Measurements from ENCODE around the gene KIF15.

Gene KIF15

DNA sequence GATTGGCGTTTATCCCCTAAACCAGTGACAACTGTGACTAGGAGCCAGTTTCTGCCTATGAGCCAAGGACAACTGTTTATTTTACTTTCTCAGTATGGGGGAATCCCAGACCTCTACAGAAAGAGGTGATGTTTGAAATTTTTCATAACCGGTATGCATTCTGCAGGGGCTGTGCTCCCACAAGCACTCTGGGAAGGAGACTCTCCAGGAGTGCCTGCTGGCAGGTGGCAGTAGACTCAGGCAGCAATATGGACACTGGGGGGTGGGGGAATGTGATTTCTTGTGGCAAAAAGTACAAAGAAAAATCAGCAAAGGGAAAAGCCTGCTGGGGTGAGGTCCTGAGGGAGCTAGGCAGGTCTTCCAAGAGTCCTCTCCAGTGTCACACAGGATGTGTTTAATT is 118.7 kb downstream of the KIF15 start:
- no peak for DNase-seq

DNA sequence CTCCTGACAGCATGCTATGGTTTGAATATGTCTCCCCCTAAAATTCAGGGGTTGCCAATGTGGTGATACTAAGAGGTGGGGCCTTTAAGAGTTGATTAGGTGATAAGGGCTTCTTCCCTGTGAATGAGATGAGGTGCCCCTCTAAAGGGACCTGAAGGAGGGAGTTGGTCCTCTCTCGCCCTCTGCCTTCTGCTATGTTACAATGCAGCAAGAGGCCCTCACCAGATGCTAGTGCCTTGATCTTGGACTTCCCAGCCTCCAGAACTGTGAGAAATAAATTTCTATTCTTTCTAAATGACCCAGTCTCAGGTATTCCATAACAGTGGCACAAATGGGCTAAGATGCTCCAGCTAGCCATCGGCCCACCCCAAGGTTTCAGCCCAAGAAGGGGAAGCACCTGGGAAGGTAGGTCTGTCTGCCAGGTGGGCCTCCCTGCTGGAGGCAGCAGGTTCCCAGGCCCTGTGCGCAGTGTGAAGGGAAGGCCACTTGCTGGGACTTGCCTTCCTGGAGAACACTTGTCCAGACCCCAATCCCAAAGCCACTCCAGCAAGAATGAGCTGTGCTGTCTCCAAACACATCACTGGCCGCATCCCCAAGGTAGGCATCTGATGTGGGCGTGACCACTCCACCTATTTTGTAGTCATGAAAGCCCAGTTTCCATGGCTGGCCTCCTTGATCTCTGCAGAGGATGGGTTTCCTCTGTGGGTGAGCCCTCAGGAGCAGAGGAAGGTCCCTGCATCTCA is 121.8 kb downstream of the KIF15 start:
- DNase-seq: no peak

DNA sequence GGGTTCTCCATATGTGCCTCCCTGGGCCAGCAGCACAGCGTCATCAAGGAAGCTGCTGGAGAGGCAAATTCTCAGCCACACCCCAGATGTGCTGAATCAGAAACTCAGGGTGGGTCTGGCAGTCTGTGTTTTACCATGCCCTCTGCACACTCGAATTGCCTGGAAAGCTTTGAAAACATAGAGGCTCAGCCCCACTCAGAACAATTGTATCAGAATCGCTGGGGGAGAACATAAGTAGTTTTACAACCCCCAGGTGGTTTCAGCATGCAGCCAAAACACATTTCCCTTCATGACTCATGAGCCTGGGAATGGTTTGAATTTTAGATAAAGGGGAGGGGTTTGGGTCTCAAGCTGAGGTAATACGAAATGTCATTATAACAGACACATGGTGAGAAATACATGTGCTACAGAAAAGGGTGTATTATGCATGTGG is 122.4 kb downstream of the KIF15 start:
- DNase-seq: no peak

DNA sequence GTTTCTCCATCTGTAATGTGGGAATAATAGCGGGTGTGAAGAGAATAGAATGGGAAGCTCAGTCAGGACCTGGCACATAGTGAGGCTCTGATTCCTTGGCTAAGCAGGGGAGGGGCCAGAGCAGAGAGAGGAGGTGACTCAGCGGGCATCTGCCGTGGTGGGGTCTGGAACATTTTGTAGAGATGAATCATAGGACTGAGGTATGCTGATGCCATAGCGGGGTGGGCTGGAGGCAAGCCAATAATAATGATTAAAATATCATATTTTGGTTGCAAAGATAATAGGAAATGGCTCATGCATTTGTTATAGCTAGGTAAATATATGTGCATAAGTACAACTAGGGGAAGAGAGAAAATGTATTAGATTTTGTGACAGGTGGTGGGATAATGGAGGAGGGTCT is 124.0 kb downstream of the KIF15 start:
- no peak for DNase-seq

DNA sequence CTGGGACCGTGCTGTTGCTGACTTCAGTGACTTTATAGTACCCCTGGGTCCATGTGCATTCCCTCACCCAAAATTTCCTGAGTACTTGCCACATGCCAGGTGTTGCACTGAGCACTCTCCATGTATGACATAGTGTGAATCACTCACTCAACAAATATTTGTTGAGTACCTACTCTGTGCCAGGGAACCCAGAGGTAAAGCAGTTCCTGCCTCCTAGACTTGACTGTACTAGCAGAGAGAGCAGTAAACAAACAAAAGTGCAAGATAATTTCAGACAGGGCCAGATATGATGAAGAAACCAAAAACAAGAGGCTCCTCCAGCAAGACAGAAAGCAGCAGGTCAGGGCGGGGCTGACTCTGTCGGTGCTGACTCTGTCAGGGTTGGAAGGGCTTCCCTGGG is 125.0 kb downstream of the KIF15 start:
- DNase-seq: no peak

DNA sequence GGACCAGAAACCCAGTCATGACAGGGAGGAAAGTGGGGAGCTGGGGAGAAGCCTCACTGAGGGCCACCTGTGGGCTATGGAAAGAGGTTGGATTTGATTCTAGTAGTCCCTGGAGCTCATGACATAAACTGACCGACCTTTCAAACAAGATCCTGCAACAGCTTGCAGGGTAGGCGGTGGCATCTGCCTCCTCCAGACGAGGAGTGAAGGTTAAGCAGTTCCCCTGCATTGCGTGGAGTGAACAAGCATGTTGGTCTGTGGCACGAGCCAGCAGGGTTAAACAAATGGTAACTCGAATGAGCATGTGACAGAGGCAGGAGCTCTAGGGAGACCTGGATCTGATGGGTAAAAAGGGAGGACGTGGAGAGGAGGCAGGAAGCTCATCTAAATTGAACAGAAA is 125.5 kb downstream of the KIF15 start:
- DNase-seq: no peak

DNA sequence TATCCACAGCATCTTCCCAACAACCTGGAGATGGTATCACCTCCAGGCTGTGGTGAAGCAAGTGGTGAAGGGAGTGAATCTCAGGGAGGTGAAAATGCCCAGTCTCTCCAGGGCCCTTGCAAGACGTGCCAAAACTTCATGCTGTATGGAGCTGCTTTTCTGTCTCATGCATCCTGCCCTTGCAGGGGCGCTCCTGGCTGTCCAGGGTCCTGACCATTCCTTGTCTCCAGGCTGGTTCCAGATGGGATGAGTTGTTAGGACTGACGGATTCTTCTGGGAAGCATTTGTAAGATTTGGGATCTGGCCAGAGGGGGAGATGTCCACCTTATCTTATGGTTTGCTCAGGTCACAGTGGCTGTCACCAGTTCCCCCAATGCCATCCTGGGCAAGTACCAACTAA is 128.7 kb downstream of the KIF15 start:
- DNase-seq: no peak

DNA sequence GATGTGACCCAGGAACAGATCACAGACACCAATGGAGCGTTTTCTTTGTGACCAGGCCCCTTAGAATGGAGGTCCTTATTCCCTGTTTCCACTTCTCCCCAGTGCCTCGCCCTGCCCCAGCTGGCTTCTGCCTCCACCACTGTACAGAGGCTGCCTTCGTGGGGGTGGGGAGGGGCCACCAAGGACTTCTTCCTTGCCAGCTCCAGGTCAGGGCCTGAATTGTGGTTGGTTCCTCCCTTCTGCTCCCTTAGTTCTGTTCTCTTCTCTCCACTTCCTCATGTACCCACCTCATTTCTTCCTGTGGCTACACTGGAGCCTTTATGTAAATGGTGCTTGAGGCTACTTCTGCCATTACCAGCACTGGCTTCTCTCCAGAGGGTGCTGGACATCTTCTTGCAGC is 129.3 kb downstream of the KIF15 start:
- DNase-seq: no peak

DNA sequence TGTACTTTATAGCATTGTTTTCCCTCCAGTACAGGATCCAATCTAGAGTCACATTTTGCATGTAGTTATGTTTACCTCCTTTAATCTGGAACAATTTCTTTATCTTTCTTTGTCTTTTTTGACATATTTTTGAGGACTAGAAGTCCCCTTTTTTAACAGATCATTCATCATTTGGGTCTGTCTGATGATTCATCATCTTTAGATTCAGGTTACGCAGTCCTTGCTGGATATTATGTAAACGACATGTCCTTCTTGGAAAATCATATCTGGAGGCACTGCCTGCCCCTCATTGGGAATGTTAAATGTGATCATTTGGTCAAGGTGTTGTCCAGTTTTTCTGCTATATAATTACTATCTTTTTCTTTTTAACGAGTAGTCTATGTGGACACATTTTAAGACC is 131.1 kb downstream of the KIF15 start:
- no peak for DNase-seq

DNA sequence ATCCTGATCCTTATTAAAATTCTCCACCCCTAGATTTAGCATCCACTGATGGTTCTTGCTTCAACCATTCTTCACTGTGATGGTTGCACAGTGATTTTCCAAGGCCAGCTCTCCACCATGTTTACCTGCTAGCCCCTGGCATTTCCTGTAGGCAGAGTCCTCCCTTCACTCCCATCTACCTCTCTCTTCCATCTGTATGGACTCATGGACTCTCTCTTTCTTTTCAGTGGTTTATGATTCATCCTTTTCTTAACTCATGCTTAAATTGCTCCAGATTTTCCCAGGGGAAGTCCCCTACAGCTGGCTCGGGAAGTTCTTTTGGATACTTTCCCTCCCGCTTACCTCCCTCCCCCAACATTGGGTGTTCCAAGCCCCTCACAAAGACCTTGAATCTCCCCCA is 131.5 kb downstream of the KIF15 start:
- DNase-seq: no peak

DNA sequence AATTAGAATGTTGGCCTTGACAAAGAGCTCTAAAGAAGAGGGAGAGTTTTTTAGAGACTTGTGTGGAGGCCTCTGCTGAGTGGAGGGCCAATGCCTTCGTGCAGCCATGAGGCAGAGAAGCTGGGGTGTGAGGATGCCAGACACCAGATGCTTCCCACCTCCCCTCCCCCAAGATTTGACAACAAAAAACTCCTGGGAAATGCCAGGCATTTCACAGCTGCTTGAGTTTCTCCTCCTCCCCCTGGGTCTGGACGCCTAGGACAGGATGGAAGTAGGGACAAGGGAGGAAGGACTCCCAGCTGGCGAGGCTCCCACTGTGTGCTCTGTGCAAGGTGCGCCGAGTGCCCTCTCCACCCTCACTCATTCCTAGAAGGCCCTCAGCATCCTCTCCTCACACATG is 132.9 kb downstream of the KIF15 start:
- DNase-seq: no peak

DNA sequence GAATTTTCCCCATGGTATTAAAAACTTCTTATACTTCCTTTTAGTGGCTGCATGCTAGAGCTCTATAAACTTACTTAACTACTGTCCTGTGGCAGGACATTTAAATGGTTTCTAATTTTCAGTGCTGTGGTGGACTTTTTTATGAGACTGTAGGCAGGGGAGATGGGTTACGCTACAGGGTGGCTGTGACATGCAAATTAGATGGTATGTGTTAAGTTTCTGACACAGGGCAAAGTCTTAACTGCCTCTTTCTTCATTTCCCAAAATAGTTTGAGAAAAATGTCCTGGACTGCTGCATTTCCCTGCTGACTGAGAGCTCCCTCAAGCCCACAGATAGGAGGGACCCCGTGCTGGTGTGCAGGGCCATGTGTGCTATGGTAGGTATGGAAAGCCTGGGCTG is 134.8 kb downstream of the KIF15 start:
- no peak for DNase-seq

DNA sequence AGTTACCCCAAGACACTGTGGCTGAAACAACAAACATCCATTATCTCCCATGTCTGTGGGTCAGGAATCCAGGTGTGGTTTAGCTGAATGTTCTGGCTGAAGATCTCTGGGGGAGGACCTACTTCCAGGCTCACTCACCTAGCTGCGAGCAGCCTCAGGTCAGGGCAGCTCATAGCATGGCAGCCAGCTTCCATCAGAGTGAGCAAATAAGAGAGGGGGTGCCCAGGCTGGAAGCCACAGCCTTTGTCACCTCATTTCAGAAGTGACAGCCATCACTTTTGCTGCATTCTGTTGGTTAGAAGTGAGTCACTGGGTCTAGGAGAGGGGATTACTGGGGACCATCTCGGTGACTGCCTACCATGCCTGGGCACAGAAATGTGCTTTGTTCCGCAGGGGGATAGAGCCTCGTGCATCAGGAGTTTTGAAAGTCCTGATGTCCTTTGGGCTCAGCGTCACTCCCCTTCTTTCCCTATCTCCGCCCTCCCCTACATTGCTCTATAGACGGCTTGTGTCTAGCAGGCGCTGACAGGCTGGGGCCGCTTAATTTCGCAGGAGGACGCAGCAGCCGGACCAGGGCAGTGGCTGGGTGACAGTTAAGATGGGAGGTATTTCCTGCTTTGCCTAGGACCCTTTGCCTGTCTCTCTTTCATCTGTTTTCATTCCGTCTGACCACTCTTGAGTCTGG is 138.2 kb downstream of the KIF15 start:
- no peak for DNase-seq

DNA sequence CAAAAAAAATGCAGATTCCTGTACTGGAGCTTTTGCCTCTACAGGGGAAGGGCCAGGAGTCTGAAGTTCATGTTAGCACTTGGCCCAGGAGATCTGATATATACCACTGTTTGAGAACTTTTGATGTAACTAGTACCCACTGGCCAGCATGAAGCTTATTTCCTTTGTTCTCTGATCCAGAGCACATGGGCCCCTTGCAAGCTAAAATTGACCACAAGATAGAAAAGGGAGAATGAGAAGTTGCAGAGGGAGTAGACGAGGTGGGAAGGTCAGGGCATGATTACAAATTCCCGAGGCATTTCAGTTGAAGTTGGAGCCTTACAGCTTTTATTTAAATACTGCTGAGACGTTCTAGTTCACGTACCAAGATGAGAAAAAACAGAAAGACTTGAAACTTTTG is 141.0 kb downstream of the KIF15 start:
- no peak for DNase-seq
